HFFc6 (cell line): ENCODE results near the gene ROM1. TPM values are rescaled to one million over a fixed set of nuclear protein-coding genes. Genes with fewer than 3 reads are reported as not detected.
"Not testable (repeated sequence)": the region's sequence is repeated elsewhere in the genome, so short reads cannot be mapped to it uniquely, and the experiment has no call there.

ENCODE experiments used
- DNase-seq: peaks from one replicate; pipeline ENCODE4 v3.0.0-alpha.2; 2018
- H3K27ac Mint-ChIP-seq: 2 replicates; pipeline ENCODE4 v1.8.0; 2020; ENCODE audit warnings: mild to moderate bottlenecking, mixed read lengths
- H3K27me3 Mint-ChIP-seq: 2 replicates; pipeline ENCODE4 v1.8.0; 2021; ENCODE audit warnings: mild to moderate bottlenecking, moderate library complexity, mixed read lengths; ENCODE audit not compliant: insufficient read depth
- H3K36me3 Mint-ChIP-seq: 2 replicates; pipeline ENCODE4 v1.8.0; 2021; ENCODE audit warnings: low read depth, mixed read lengths
- H3K4me1 Mint-ChIP-seq: 2 replicates; pipeline ENCODE4 v1.8.0; 2020; ENCODE audit warnings: low read depth, mixed read lengths
- H3K4me3 Mint-ChIP-seq: 2 replicates; pipeline ENCODE4 v1.8.0; 2020; ENCODE audit warnings: mild to moderate bottlenecking, moderate library complexity, mixed read lengths
- H3K9me3 Mint-ChIP-seq: 2 replicates; pipeline ENCODE4 v1.8.0; 2020; ENCODE audit warnings: mild to moderate bottlenecking, mixed read lengths
- total RNA-seq, 6 experiments: library from RNA; stranded (reverse); fragmentation: NEBNext Ultra II Directional; extraction: Animal tissue kit (Norgen Biotek cat#: 25700); gene quantifications; 2 replicates in 1 of 6; 3 replicates in 5 of 6; pipeline ENCODE4 v1.2.3, GENCODE V29; 2021
- TF ChIP-seq, protein P1 (sequence below): fragments of 200-600 bp; sonication (generic); IDR thresholded peaks from 2 replicates; pipeline ENCODE4 v1.5.0; 2021; ENCODE audit warnings: antibody characterized with exemption, mild to moderate bottlenecking

ROM1 gene
- total RNA-seq, 6 experiments from 2014 or later, result 2.3 to 4.8 (median 3.2) TPM

GRCh38 chr11:62646825-62647608 lies 34.0 kb downstream of the ROM1 start:
- Mint-ChIP-seq H3K27me3 (peaks cover 2% of the 10 kb centered on the region; the same call in 1 of the 2 replicates), H3K4me3 (peak overlapping the region; percentile 98), H3K27ac (peak overlapping the region; percentile 92), H3K36me3 (peaks cover 9% of the 10 kb centered on the region), H3K4me1 (peaks cover 17% of the 10 kb centered on the region), H3K9me3 (no peaks in the 10 kb centered on the region)
- DNase-seq, result no peak
- TF ChIP-seq, protein P1, sequence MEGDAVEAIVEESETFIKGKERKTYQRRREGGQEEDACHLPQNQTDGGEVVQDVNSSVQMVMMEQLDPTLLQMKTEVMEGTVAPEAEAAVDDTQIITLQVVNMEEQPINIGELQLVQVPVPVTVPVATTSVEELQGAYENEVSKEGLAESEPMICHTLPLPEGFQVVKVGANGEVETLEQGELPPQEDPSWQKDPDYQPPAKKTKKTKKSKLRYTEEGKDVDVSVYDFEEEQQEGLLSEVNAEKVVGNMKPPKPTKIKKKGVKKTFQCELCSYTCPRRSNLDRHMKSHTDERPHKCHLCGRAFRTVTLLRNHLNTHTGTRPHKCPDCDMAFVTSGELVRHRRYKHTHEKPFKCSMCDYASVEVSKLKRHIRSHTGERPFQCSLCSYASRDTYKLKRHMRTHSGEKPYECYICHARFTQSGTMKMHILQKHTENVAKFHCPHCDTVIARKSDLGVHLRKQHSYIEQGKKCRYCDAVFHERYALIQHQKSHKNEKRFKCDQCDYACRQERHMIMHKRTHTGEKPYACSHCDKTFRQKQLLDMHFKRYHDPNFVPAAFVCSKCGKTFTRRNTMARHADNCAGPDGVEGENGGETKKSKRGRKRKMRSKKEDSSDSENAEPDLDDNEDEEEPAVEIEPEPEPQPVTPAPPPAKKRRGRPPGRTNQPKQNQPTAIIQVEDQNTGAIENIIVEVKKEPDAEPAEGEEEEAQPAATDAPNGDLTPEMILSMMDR, result no peak

GRCh38 chr11:62647609-62648005 lies 34.5 kb downstream of the ROM1 start:
- Mint-ChIP-seq H3K4me1 (peaks cover 23% of the 10 kb centered on the region), H3K27ac (no peak overlapping the region), H3K36me3 (peaks cover 9% of the 10 kb centered on the region), H3K27me3 (peaks cover 2% of the 10 kb centered on the region; the same call in 1 of the 2 replicates), H3K9me3 (no peaks in the 10 kb centered on the region), H3K4me3 (no peak overlapping the region)
- TF ChIP-seq, protein P1, result no peak
- no peak for DNase-seq

DNA sequence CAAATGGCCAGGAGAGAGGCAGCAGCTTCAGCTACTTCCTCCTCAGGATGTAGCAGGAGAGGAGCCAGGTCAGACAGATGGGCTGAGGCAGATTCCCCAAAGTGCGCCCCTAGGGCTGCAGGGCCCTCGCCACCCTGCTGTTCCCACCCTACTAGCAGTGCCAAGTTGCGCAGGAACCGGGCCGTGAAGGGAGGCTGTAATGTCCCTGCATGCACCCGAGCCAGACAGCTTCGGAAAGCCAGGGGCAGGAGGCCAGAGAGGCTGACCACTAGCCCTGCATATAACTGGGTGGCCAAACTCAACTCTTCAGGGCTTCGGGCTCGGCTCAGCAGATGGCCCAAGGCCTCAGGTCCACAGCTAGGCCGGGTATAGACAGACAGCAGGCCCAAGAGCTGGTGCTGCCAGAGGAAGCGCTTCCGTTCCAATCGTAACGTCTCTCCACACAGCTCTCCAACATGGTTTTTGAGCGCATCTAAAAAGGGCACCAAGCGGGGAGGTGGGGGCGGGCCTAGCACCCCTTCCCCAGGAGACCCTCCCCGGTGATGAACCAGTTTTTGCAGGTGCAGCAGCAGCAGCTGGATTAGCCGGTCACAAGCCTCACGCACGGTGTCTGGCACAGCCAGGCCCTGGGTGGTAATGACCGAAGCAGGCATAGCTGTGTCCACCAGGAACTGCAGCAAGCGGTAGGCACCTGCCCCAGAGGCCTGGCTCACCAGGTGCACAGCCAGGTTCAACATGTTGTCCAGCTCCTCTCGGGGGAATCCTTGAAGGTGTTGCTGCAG lies 35.3 kb downstream of the ROM1 start:
- TF ChIP-seq, protein P1, result no peak
- DNase-seq, result no peak
- H3K36me3 Mint-ChIP-seq, result peaks cover 9% of the 10 kb centered on the region
- no peak overlapping the region for H3K4me3 Mint-ChIP-seq
- no peaks in the 10 kb centered on the region for H3K9me3 Mint-ChIP-seq
- peaks cover 2% of the 10 kb centered on the region; the same call in 1 of the 2 replicates for H3K27me3 Mint-ChIP-seq
- H3K27ac Mint-ChIP-seq, result no peak overlapping the region
- H3K4me1 Mint-ChIP-seq, result peaks cover 26% of the 10 kb centered on the region

DNA sequence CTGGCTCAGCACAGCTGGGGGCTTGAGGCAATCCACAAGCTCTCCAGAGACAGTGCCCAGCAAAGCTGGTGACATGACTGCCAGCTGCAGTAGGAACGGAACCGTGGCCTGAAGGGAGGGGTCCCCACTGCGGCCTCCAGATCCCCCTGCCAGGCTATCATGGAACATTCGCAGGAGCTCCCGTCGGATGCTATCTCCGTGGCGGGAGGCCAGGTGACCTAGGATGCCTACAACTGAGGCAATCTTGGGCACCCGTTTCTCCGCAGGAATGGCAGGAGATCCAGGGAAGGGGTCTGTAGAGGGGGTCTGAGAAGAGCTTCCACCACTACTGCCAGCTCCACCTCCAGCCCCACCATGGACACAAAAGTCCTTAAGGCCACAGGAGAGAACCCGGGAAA lies 35.9 kb downstream of the ROM1 start:
- TF ChIP-seq, protein P1, result no peak
- Mint-ChIP-seq H3K36me3 (peaks cover 9% of the 10 kb centered on the region), H3K9me3 (no peaks in the 10 kb centered on the region), H3K27me3 (peaks cover 2% of the 10 kb centered on the region; the same call in 1 of the 2 replicates), H3K27ac (no peak overlapping the region), H3K4me3 (no peak overlapping the region), H3K4me1 (peaks cover 31% of the 10 kb centered on the region)
- DNase-seq, result no peak

DNA sequence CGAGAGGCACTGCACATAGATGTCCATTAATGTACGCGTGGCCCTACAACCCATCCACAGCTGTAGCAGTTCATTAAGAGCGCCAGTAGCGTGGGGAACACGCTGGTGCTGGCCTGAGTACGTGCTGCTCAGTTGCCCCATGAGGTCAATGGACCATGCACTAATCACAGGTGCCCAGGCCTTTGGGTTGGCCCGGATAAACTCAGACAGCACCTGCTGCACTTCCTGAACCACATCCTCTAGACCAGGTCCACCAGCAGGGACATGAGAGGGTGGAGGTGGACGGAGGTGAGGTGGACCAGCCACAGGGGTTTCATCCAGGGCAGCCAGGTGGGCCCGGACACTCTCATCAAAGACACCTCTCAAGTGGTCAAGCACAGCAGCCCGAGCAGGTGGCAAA lies 36.4 kb downstream of the ROM1 start:
- TF ChIP-seq, protein P1, result no peak
- Mint-ChIP-seq H3K4me3 (no peak overlapping the region), H3K27me3 (peaks cover 2% of the 10 kb centered on the region; the same call in 1 of the 2 replicates), H3K27ac (no peak overlapping the region), H3K4me1 (peaks cover 31% of the 10 kb centered on the region), H3K36me3 (peaks cover 9% of the 10 kb centered on the region), H3K9me3 (no peaks in the 10 kb centered on the region)
- no peak for DNase-seq

GRCh38 chr11:62650283-62650682 lies 37.2 kb downstream of the ROM1 start:
- H3K27me3 Mint-ChIP-seq, H3K36me3 Mint-ChIP-seq, H3K4me3 Mint-ChIP-seq, H3K27ac Mint-ChIP-seq, H3K9me3 Mint-ChIP-seq, DNase-seq: not testable (repeated sequence)
- peaks cover 24% of the 10 kb centered on the region for H3K4me1 Mint-ChIP-seq
